GM12891 (cell line): Measurements from ENCODE around the gene NAA10.

Experiments
- DNase-seq: peaks from one replicate; pipeline ENCODE4 v3.0.0; 2011; ENCODE audit warnings: low spot score; ENCODE audit not compliant: insufficient read length
- FAIRE-seq: peaks from 2 replicates; lab custom pipeline; 2011; peaks lifted over from hg19 to GRCh38; lab: Jason Lieb, UNC
- PAX5 ChIP-seq: IDR thresholded peaks from 2 replicates; pipeline ENCODE4 v1.6.1; 2011; ENCODE audit warnings: low read length, moderate library complexity, mild to moderate bottlenecking; ENCODE audit not compliant: insufficient read depth, severe bottlenecking
- POLR2A ChIP-seq: IDR thresholded peaks from 2 replicates; pipeline ENCODE4 v1.6.1; 2011; ENCODE audit warnings: low read depth, low read length, control low read depth
- POLR2AphosphoS5 ChIP-seq: IDR thresholded peaks from 2 replicates; pipeline ENCODE4 v1.6.1; 2011; ENCODE audit warnings: low read depth, low read length, control low read depth
- POU2F2 ChIP-seq: IDR thresholded peaks from 2 replicates; pipeline ENCODE4 v1.6.1; 2011; ENCODE audit warnings: low read depth, mild to moderate bottlenecking, control low read depth, low read length, moderate library complexity
- SPI1 ChIP-seq: IDR thresholded peaks from 2 replicates; pipeline ENCODE4 v1.6.1; 2011; ENCODE audit warnings: low read depth, low read length, control low read depth
- TAF1 ChIP-seq: IDR thresholded peaks from 2 replicates; pipeline ENCODE4 v1.6.1; 2011; ENCODE audit warnings: low read depth, low read length, control low read depth

The NAA10 gene

GRCh38 chrX:153885208-153885787 lies 49.5 kb downstream of the NAA10 start:
- DNase-seq (no peak), FAIRE-seq (no peak)
- TF ChIP-seq PAX5 (no peak), POU2F2 (no peak), SPI1 (no peak), POLR2AphosphoS5 (no peak), POLR2A (no peak), TAF1 (no peak)

DNA sequence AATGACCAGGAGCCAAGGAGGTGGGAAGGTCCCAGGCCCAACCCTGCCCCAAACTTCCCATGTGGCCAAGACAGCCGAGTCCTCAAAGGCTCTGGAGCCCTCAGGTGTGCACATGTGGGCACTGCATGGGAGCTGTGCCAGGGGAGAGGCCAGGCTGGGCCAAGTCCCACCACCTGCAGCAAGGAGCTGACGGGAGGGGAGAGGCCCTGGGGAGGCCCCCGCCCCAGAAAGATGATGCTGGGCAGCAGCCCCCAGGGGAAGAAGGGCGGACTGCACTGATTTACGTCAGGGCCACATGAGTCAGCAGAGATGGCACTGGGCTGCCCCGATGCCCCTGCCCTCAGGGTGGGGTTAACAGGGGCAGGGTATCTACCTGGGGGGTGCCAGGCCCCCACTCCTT lies 50.2 kb downstream of the NAA10 start:
- DNase-seq (no peak), FAIRE-seq (no peak)

GRCh38 chrX:153884136-153884535 lies 50.7 kb downstream of the NAA10 start:
- DNase-seq: no peak
- FAIRE-seq: no peak
- TF ChIP-seq POU2F2 (no peak), POLR2AphosphoS5 (no peak), SPI1 (no peak), POLR2A (no peak), TAF1 (no peak), PAX5 (no peak)

More for the DNA sequence above, 50.2 kb downstream of the NAA10 start:
- TF ChIP-seq TAF1: no peak
- no peak for TF ChIP-seq PAX5
- no peak for TF ChIP-seq POU2F2
- no peak for TF ChIP-seq POLR2AphosphoS5
- TF ChIP-seq POLR2A: no peak
- no peak for TF ChIP-seq SPI1

GRCh38 chrX:153883163-153883843 lies 51.5 kb downstream of the NAA10 start:
- no peak for FAIRE-seq
- TF ChIP-seq PAX5 (no peak), POLR2A (no peak), SPI1 (no peak), TAF1 (no peak)
- DNase-seq: no peak

GRCh38 chrX:153882557-153882956 lies 52.3 kb downstream of the NAA10 start:
- no peak for DNase-seq
- TF ChIP-seq POU2F2 (no peak), POLR2AphosphoS5 (no peak), TAF1 (no peak), PAX5 (no peak), SPI1 (no peak), POLR2A (no peak)
- no peak for FAIRE-seq

- FAIRE-seq: no peak
- TF ChIP-seq PAX5: no peak
- no peak for TF ChIP-seq SPI1
- TF ChIP-seq POLR2AphosphoS5: no peak
- TF ChIP-seq POLR2A: no peak
- TF ChIP-seq TAF1: no peak
- TF ChIP-seq POU2F2: no peak
- DNase-seq: no peak
Observed at GRCh38 chrX:153882086-153882498, 52.7 kb downstream of the NAA10 start.

DNA sequence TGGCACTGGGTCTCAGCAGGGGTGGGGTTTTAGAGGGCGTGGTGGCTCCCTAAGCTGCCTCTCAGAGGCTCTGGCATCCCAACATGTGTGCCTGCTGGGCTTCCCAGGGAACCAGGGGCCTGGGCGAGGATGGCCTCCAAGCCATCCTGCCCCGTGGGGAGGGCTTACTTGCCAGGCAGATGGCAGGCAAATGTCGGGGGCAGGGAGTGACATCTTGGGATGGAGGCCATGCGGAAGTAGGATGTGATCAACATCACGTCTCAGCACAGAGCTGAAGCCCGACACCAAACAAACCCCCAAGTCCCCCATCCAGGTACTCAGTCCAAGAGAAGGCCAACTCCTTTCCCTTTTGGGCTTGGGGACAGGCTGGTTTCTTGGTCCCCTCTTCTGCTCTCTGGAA lies 53.6 kb downstream of the NAA10 start:
- TF ChIP-seq TAF1 (no peak), POU2F2 (no peak), SPI1 (no peak), PAX5 (no peak), POLR2AphosphoS5 (no peak)
- no peak for DNase-seq
- FAIRE-seq: no peak

GRCh38 chrX:153880440-153880815 lies 54.4 kb downstream of the NAA10 start:
- FAIRE-seq: peak; percentile 38
- no peak for DNase-seq
- no peak for TF ChIP-seq PAX5
- no peak for TF ChIP-seq SPI1
- TF ChIP-seq TAF1: no peak
- no peak for TF ChIP-seq POLR2A
- TF ChIP-seq POU2F2: no peak
- TF ChIP-seq POLR2AphosphoS5: no peak

DNA sequence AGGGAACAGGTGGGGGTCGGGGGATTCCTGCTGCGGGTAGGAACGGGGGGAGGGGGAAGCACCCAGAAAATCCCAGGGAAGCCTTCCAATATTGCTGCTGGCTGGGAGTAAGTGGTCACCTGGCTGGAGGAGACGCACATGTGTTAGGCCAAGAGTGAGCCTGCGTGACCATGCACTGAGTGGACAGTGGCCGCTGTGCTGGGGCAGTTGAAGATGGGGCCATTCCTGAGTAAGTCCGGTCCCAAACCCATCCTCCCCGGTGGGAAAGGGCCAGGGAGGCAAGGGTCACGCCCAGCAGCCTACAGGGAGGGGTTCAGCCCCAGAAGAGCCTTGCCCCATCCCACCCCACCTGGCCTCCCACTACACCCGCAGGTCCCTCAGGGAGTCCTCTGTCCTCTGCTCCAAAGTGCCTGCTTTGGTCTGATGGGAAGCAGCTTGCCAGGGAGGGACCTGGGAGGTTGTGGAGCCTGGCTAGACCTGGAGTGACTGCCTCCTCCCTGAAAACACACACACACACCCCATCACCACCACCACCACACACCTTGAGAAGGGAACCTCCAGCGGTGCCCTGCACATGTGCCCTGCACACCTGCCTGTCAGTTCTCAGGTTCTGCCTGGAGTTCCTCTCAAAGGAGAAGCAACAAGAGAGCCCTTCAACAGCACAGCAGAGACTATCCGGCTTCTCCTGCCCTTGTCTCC lies 54.9 kb downstream of the NAA10 start:
- no peak for TF ChIP-seq POU2F2
- TF ChIP-seq PAX5: no peak
- no peak for TF ChIP-seq POLR2AphosphoS5
- no peak for TF ChIP-seq POLR2A
- no peak for TF ChIP-seq TAF1
- no peak for TF ChIP-seq SPI1

More for the DNA sequence above, 54.9 kb downstream of the NAA10 start:
- FAIRE-seq (no peak), DNase-seq (no peak)
